ENCODE data around the gene PRKN. TPM values are rescaled to one million over a fixed set of nuclear protein-coding genes. Genes with fewer than 3 reads are reported as not detected.

PRKN gene
- total and polyA plus RNA-seq, 2 donors (not counting 1 experiment from before 2014, with no cell fraction given), result 0.43 to 4.6 TPM

GRCh38 chr6:162485464-162485863 is 242.1 kb downstream of the PRKN start:
- Histone ChIP-seq H3K9ac (ENCODE audit: insufficient read depth, low read length) (no peak overlapping the region), H3K4me3 (replicated peaks in 1 of 4; ENCODE audit: control extremely low read depth in 1 of 4, insufficient read depth in 1 of 4, low read depth in 3 of 4, low read length in 4 of 4) (no peak overlapping the region), H4K20me1 (ENCODE audit: control insufficient read depth, extremely low read depth, insufficient read depth, low read length) (no peaks in the 10 kb centered on the region), H2AFZ (ENCODE audit: low read length) (no peak overlapping the region), H3K4me1 (ENCODE audit: control insufficient read depth, extremely low read depth, insufficient read depth, low read length) (no peaks in the 10 kb centered on the region), H3K4me2 (ENCODE audit: extremely low read depth, insufficient read depth, low read length) (no peak overlapping the region), H3K27me3 (ENCODE audit: control insufficient read depth, insufficient read depth, low read length) (no peaks in the 10 kb centered on the region), H3K27ac (ENCODE audit: insufficient read depth, low read length) (no peak overlapping the region), H3K79me2 (ENCODE audit: control insufficient read depth, insufficient read depth, low read length) (no peaks in the 10 kb centered on the region), H3K36me3 (ENCODE audit: control insufficient read depth, insufficient read depth, low read length) (no peaks in the 10 kb centered on the region), H3K9me3 (ENCODE audit: control insufficient read depth, insufficient read depth, low read depth, low read length) (no peaks in the 10 kb centered on the region)
- TF ChIP-seq CTCF (conservative IDR thresholded peaks at IDR 0.05 in 1 of 2, IDR thresholded peaks at IDR 0.05 in 1 of 2; ENCODE audit: low read depth in 1 of 2, low read length in 2 of 2) (no peak), EZH2 (IDR thresholded peaks at IDR 0.05; ENCODE audit: low read length, missing control alignments) (no peak)
- DNase-seq (ENCODE audit: low read depth in 2 of 2), result no peak

- no peak for DNase-seq (ENCODE audit: low read depth in 2 of 2)
- Histone ChIP-seq H2AFZ (ENCODE audit: low read length) (no peak overlapping the region), H3K27me3 (ENCODE audit: control insufficient read depth, insufficient read depth, low read length) (no peaks in the 10 kb centered on the region), H3K4me3 (replicated peaks in 1 of 4; ENCODE audit: control extremely low read depth in 1 of 4, insufficient read depth in 1 of 4, low read depth in 3 of 4, low read length in 4 of 4) (no peak overlapping the region), H3K36me3 (ENCODE audit: control insufficient read depth, insufficient read depth, low read length) (no peaks in the 10 kb centered on the region), H3K79me2 (ENCODE audit: control insufficient read depth, insufficient read depth, low read length) (no peaks in the 10 kb centered on the region), H3K9ac (ENCODE audit: insufficient read depth, low read length) (no peak overlapping the region), H4K20me1 (ENCODE audit: control insufficient read depth, extremely low read depth, insufficient read depth, low read length) (no peaks in the 10 kb centered on the region), H3K27ac (ENCODE audit: insufficient read depth, low read length) (no peak overlapping the region), H3K9me3 (ENCODE audit: control insufficient read depth, insufficient read depth, low read depth, low read length) (no peaks in the 10 kb centered on the region), H3K4me2 (ENCODE audit: extremely low read depth, insufficient read depth, low read length) (no peak overlapping the region), H3K4me1 (ENCODE audit: control insufficient read depth, extremely low read depth, insufficient read depth, low read length) (no peaks in the 10 kb centered on the region)
- no peak for TF ChIP-seq CTCF (conservative IDR thresholded peaks at IDR 0.05 in 1 of 2, IDR thresholded peaks at IDR 0.05 in 1 of 2; ENCODE audit: low read depth in 1 of 2, low read length in 2 of 2)
- no peak for TF ChIP-seq EZH2 (IDR thresholded peaks at IDR 0.05; ENCODE audit: low read length, missing control alignments)
Observed at GRCh38 chr6:162481938-162482337, 245.6 kb downstream of the PRKN start.

- H2AFZ ChIP-seq (ENCODE audit: low read length), result no peak overlapping the region
- H3K4me1 ChIP-seq (ENCODE audit: control insufficient read depth, extremely low read depth, insufficient read depth, low read length), result no peaks in the 10 kb centered on the region
- H3K4me2 ChIP-seq (ENCODE audit: extremely low read depth, insufficient read depth, low read length), result no peak overlapping the region
- TF ChIP-seq CTCF (conservative IDR thresholded peaks at IDR 0.05 in 1 of 2, IDR thresholded peaks at IDR 0.05 in 1 of 2; ENCODE audit: low read depth in 1 of 2, low read length in 2 of 2) (no peak), EZH2 (IDR thresholded peaks at IDR 0.05; ENCODE audit: low read length, missing control alignments) (no peak)
- no peak overlapping the region for H3K4me3 ChIP-seq (replicated peaks in 1 of 4; ENCODE audit: control extremely low read depth in 1 of 4, insufficient read depth in 1 of 4, low read depth in 3 of 4, low read length in 4 of 4)
- H3K27ac ChIP-seq (ENCODE audit: insufficient read depth, low read length), result no peak overlapping the region
- no peak for DNase-seq (ENCODE audit: low read depth in 2 of 2)
- H3K79me2 ChIP-seq (ENCODE audit: control insufficient read depth, insufficient read depth, low read length), result no peaks in the 10 kb centered on the region
- H3K27me3 ChIP-seq (ENCODE audit: control insufficient read depth, insufficient read depth, low read length), result no peaks in the 10 kb centered on the region
- H3K36me3 ChIP-seq (ENCODE audit: control insufficient read depth, insufficient read depth, low read length), result no peaks in the 10 kb centered on the region
- H3K9ac ChIP-seq (ENCODE audit: insufficient read depth, low read length), result no peak overlapping the region
- no peaks in the 10 kb centered on the region for H4K20me1 ChIP-seq (ENCODE audit: control insufficient read depth, extremely low read depth, insufficient read depth, low read length)
- H3K9me3 ChIP-seq (ENCODE audit: control insufficient read depth, insufficient read depth, low read depth, low read length), result no peaks in the 10 kb centered on the region
Observed at GRCh38 chr6:162481320-162481719, 246.2 kb downstream of the PRKN start.

Data from fibroblast of lung (primary cell).